Breast epithelium (tissue), 3 donors: ENCODE results near the gene PARD6A.
"Not testable (repeated sequence)": the region's sequence is repeated elsewhere in the genome, so short reads cannot be mapped to it uniquely, and the experiment has no call there.

ENCODE experiments used
- POLR2A ChIP-seq: fragments of 450-650 bp; IDR thresholded peaks from one replicate; pipeline ENCODE4 v1.6.1; 2016; ENCODE audit warnings: antibody characterized with exemption, mild to moderate bottlenecking, moderate library complexity
- POLR2AphosphoS5 ChIP-seq, 3 donors: sonication (generic); formaldehyde crosslinking; IDR thresholded peaks; one replicate each; pipeline ENCODE4 v1.6.1; 2017; ENCODE audit warnings: antibody characterized with exemption in 3 of 3
- TF ChIP-seq, protein P1 (sequence below), 3 donors: fragments of 450-650 bp; IDR thresholded peaks; one replicate each; pipeline ENCODE4 v1.5.1; 2016 to 2017; ENCODE audit warnings: antibody characterized with exemption in 3 of 3, mild to moderate bottlenecking in 3 of 3, moderate library complexity in 3 of 3

DNA sequence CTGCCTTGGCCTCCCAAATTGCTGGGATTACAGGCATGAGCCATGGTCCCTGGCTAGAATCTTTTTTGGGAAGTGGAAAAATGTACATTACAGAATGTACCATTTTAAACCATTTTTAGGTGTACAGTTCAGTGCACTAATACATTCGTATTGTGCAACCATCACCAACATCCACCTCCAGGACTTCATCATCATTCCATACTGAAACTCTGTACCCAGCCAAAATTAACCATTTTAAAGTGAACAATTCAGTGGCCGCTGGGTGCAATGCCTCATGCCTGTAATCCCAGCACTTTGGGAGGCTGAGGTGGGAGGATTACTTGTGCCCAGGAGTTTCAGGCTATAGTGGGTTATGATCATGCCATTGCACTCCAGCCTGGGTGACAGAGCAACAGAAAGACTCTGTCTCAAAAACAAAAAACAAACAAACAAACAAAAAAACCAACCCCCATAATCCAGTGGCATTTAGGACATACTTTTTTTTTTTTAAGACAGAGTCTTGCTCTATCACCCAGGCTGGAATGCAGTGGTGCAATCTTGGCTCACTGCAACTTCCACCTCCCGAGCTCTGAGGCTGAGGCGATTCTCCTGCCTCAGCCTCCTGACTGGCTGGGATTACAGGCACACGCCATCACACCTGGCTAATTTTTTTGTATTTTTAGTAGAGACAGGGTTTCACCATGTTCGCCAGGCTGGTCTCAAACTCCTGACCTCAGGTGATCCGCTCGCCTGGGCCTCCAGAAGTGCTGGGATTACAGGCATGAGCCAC, 32.9 kb downstream of the PARD6A start:
- TF ChIP-seq, protein P1, sequence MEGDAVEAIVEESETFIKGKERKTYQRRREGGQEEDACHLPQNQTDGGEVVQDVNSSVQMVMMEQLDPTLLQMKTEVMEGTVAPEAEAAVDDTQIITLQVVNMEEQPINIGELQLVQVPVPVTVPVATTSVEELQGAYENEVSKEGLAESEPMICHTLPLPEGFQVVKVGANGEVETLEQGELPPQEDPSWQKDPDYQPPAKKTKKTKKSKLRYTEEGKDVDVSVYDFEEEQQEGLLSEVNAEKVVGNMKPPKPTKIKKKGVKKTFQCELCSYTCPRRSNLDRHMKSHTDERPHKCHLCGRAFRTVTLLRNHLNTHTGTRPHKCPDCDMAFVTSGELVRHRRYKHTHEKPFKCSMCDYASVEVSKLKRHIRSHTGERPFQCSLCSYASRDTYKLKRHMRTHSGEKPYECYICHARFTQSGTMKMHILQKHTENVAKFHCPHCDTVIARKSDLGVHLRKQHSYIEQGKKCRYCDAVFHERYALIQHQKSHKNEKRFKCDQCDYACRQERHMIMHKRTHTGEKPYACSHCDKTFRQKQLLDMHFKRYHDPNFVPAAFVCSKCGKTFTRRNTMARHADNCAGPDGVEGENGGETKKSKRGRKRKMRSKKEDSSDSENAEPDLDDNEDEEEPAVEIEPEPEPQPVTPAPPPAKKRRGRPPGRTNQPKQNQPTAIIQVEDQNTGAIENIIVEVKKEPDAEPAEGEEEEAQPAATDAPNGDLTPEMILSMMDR (IDR thresholded peaks at IDR 0.05), result not testable (repeated sequence)
- TF ChIP-seq POLR2A; POLR2AphosphoS5 (IDR thresholded peaks at IDR 0.05): not testable (repeated sequence)
